ENCODE data around the gene IQCK. TPM values are rescaled to one million over a fixed set of nuclear protein-coding genes. Genes with fewer than 3 reads are reported as not detected.

The IQCK gene
- total RNA-seq, 1 donor from 2014 or later: 19.9 TPM

GRCh38 chr16:19745286-19746010 lies 27.4 kb downstream of the IQCK start:
- H3K4me3 ChIP-seq (ENCODE audit: low read depth, low read length): no peak overlapping the region
- H3K36me3 ChIP-seq (ENCODE audit: control insufficient read depth, insufficient read depth, low read length): no peaks in the 10 kb centered on the region
- no peak for TF ChIP-seq CTCF (IDR thresholded peaks at IDR 0.05; ENCODE audit: insufficient read depth, low read length, poor library complexity, severe bottlenecking)
- DNase-seq (ENCODE audit: low read depth): no peak
- no peaks in the 10 kb centered on the region for H3K27me3 ChIP-seq (ENCODE audit: control insufficient read depth, insufficient read depth, low read length)

GRCh38 chr16:19746561-19746960 lies 28.5 kb downstream of the IQCK start:
- Histone ChIP-seq H3K4me3 (ENCODE audit: low read depth, low read length) (no peak overlapping the region), H3K36me3 (ENCODE audit: control insufficient read depth, insufficient read depth, low read length) (no peaks in the 10 kb centered on the region), H3K27me3 (ENCODE audit: control insufficient read depth, insufficient read depth, low read length) (no peaks in the 10 kb centered on the region)
- no peak for DNase-seq (ENCODE audit: low read depth)
- no peak for TF ChIP-seq CTCF (IDR thresholded peaks at IDR 0.05; ENCODE audit: insufficient read depth, low read length, poor library complexity, severe bottlenecking)

DNA sequence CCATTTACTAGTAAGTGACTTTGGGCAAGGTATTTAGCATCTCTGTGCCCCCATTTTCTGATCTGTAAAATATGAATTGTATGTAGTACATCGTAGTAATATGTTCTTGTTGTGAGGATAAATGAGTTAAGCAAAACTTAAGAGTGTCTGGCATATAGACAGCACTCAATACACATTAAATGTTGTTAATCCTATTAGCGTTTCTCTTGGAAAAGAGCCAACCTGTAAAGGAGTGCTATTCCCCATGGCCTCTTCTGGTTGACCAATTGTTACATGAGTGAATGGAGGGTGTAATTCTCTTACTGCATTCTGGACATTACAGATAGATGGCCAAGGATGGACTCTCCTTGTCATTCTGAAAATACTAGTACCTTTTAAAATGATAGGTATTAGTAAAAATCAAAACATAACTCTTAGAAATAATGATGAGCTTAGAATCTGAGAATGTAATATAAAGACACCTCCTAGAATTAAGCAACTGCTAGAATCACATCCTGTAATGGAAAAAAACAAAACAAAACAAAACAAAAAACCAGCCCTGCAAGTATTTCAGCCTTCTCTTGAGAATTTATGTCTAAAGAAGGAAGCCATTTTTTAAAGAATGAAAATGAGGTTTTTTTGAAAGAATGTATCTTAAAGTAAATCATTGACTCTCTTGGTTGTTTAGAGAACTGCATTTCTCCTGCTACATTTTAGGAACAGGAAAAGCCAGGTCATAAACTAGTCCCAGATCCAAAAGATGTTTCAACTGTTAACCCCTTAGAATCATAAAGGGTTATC lies 30.5 kb downstream of the IQCK start:
- H3K4me3 ChIP-seq (ENCODE audit: low read depth, low read length): no peak overlapping the region
- no peaks in the 10 kb centered on the region for H3K27me3 ChIP-seq (ENCODE audit: control insufficient read depth, insufficient read depth, low read length)
- no peak for TF ChIP-seq CTCF (IDR thresholded peaks at IDR 0.05; ENCODE audit: insufficient read depth, low read length, poor library complexity, severe bottlenecking)
- no peak for DNase-seq (ENCODE audit: low read depth)
- H3K36me3 ChIP-seq (ENCODE audit: control insufficient read depth, insufficient read depth, low read length): no peaks in the 10 kb centered on the region

DNA sequence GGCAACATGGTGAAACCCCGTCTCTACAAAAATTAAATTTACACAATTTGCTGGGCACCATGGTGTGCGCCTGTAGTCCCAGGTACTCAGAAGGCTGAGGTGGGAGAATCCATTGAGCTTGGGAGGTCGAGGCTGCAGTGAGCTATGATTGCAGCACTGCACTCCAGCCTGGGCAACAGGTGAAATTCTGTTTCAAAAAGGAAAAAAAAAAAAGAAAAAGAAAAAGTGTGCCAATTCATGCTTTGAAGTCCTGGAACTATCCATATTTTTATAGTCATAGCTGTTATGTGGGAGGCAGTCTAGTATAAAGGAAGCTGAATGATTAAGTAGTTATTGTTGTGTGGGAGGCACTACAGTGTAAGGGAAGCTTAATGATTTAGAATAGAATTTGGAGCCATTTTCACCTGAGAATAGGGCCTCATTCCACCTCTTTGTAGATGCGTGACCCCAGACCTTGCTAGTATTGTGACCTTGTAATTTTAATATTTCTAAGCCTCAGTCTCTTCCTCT lies 31.6 kb downstream of the IQCK start:
- Histone ChIP-seq H3K4me3 (ENCODE audit: low read depth, low read length) (no peak overlapping the region), H3K36me3 (ENCODE audit: control insufficient read depth, insufficient read depth, low read length) (no peaks in the 10 kb centered on the region), H3K27me3 (ENCODE audit: control insufficient read depth, insufficient read depth, low read length) (no peaks in the 10 kb centered on the region)
- no peak for DNase-seq (ENCODE audit: low read depth)
- no peak for TF ChIP-seq CTCF (IDR thresholded peaks at IDR 0.05; ENCODE audit: insufficient read depth, low read length, poor library complexity, severe bottlenecking)

- DNase-seq (ENCODE audit: low read depth): no peak
- no peak for TF ChIP-seq CTCF (IDR thresholded peaks at IDR 0.05; ENCODE audit: insufficient read depth, low read length, poor library complexity, severe bottlenecking)
- Histone ChIP-seq H3K27me3 (ENCODE audit: control insufficient read depth, insufficient read depth, low read length) (no peaks in the 10 kb centered on the region), H3K4me3 (ENCODE audit: low read depth, low read length) (no peak overlapping the region), H3K36me3 (ENCODE audit: control insufficient read depth, insufficient read depth, low read length) (no peaks in the 10 kb centered on the region)
These were observed 33.7 kb downstream of the IQCK start for GRCh38 chr16:19751478-19752385.

Data from kidney epithelial cell (primary cell).